GM18498 (cell line): ENCODE measurements around the gene CREB1.
"Not testable (repeated sequence)": the region's sequence is repeated elsewhere in the genome, so short reads cannot be mapped to it uniquely, and the experiment has no call there.

Source experiments
- ATAC-seq: cut with Tn5 transposase; IDR thresholded peaks from one replicate; pipeline ENCODE4 v1.9.1; 2021; ENCODE audit warnings: mild to moderate bottlenecking, moderate library complexity; ENCODE audit not compliant: unreplicated experiment

The CREB1 gene

DNA sequence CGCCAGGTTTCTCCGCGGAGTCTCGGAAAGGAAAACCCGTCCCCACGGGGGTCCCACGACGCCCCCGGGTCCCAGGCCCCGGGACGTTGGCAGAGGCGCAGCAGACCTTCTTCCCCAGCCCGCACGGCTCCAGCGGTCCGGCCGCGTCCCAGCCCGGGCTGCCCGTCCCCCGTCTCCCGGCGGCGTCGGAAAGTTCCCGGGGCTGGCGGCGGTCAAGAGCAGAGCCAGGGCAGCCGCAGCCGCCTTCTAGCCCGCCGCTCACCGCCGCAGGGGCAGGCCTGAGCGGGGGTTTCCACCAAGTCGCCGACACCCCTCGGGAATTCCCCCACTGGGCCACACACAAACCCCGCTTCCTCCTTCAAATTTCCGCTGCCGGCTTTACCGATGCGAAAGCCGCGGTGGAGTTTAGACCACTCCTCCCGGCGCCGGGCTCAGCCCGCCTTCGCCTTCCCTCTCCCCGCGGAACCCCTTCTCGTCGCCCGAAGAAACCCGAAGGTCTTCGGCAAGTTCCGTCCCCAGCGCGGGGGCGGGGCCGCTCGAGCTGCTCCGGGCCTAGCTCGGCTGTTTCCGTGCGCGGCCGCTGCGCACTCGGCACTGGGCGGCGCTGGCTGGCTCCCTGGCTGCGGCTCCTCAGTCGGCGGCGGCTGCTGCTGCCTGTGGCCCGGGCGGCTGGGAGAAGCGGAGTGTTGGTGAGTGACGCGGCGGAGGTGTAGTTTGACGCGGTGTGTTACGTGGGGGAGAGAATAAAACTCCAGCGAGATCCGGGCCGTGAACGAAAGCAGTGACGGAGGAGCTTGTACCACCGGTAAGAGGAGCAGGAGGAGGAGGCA lies at the start of gene CREB1:
Gene CREB1 (plus strand): TSS at position 633 of the 830 bp plus-strand sequence. CDS start 25,674 bp downstream, outside the sequence.
- ATAC-seq = peak; percentile 84

DNA sequence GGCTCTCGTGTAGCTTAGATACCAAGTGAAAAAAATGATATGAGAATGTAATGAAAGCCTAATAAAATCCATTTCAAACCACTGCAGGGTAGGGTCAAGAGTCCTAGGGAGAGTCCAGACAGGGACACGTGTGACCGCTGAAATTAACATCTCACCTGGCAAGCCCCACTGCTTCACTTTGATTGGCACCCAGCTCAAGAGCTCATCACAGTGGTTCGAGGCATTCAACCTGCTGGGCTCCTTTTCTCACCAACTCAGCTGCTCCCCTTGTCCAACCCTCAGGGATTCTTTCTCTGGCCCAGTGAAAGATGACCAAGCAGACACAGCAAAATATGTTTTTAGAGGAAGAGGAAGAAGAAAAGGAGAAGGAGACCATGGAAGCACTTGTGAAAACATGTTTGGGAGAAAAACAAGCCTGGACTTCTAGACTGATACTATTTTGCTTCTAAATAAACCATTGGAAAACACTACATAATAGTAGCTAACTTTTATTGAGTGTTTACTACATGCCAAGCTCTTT lies 49.2 kb upstream of the CREB1 start:
- ATAC-seq = no peak

GRCh38 chr2:207481924-207482323 lies 47.8 kb upstream of the CREB1 start:
- no peak for ATAC-seq

- ATAC-seq = no peak
These were observed 47.1 kb upstream of the CREB1 start for GRCh38 chr2:207482630-207483029.

DNA sequence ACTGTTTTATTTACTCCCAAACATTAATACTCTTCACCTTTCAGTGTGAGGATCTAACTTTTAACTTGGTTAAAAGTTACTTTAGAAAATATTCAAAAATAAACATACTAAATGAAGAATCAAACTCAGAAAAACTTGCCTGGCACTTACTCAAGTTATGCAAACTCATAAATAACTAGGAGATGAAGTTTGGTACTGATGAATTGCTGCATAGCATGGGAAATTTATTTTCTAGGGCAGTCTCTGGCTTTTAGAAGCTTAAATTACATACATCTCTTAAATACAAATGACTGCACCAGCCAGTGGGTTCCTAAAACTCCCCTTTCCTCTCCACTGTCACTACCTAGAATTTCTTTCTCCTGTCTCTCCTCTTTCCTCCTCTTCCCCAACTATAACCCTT lies 46.7 kb upstream of the CREB1 start:
- no peak for ATAC-seq

DNA sequence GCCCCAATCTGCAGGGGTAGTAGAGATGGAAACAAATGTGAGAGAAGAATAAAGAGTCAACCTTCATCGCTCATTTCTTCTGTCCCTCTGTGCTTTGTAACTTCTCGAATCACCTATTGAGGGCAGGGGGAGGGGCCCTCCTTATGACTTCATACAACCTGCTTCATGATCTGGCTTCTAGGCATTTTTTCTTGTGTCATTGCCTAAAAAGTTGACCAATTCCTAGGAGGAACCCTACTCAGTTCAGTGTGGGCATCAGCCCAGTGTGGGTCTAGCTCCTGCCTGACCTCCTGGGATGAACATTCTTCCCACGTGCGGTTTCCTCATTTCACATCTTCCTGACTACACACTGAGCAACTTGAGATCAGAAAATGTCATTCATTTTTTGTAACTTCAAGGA lies 46.3 kb upstream of the CREB1 start:
- no peak for ATAC-seq

DNA sequence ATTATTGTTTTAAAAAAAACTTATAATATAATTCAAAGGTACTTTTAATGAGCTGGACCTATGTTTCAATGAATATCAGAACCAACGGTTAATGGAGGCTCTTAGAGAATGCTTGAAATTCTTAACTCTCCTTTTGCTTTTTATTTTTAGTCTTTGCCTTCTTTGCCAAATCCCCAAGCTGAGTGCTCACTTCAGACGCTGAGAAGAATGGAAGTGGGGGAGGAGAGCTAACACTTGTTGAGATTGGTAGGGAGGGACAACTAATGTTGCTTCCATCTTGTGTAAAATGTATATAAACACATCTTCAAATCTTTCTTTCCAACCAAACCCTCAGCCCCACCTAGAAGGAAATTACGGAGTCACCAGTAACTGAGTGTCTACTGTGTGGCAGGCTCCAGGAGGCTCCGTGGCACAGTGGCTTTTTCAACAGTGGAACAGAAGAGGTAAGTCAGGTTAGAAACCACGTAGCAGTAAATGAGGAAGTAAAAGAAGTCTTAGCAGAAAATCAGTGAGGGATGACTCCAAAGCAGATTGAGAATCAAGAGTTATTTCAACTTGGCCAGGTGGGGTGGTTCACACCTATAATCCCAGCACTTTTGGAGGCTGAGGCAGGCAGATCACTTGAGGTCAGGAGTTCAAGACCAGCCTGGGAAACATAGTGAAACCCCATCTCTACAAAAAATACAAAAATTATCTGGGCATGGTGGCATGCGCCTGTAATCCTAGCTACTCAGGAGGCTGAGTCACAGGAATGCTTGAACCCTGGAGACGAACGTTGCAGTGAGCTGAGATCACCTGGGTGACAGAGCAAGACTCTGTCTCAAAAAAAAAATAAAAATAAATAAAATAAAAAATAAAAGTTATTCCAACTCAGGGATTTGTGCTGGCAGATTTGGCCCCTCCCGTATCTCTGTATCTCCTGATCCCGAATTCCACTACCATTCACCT lies 45.0 kb upstream of the CREB1 start:
- ATAC-seq = peak; percentile 74

DNA sequence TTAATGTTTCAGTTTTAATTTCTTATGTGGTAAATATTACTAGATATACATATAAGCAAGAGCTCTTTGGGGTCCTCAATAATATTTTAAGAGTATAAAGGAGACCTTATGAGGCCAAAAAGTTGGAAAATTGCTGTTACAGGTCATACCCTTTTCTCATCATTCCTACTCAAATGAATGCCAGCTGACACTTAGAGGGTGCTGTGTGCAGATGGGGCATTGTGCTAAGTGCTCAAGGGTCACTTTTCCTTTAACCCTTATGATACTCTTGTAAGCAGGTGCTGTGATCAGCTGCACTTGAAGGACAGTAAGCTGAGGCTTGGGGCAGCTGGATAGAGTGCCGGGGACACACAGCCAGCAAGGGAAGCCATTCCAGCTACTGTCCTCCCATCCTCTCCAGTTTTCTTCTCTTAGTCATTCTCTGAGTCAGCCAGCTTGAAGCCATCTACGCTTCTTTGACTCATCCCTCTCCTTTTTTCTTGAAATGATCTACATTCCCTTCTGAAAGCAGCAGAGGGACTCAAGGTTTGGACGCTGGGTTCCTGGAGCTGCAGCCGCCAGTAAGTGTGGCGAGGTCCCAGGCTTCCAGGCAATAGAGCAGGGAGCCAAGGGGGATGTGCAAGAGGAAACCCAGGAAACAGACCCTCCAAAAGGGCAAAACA lies 42.0 kb upstream of the CREB1 start:
- no peak for ATAC-seq

DNA sequence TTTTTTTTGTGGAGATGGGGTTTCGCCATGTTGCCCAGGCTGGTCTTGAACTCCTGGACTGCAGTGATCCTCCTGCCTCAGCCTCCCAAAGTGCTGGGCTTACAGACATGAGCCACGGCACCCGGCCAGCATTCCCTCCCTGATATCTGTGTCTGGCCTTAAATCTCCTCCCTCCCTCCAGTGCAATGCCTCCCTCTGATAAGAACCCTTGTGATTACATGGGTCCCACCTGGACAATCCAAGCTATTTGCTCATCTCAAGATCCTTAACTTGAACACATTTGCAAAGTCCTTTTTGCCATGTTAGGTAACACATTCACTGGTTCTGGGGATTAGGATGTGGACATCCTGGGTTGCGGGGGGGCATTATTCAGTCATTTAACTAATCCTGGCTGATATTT lies 40.5 kb upstream of the CREB1 start:
- no peak for ATAC-seq

DNA sequence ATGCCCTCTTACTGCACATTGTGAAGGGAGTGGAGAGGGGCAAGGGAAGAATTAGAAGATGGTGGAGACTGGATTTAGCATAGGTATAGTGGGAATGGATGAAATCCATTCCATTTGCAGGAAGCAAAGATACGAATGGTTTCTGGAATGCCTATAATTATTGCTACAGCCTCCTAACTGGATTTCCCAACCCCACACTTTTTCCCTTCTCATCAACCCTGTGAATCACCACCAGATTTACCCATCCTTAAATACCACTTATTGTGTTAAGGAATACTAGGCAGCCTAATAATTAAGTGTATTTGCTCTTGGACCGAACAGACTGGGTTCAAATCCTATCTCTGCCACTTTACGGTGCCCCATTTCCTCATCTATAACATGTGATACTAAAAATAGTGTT lies 39.3 kb upstream of the CREB1 start:
- ATAC-seq = no peak

DNA sequence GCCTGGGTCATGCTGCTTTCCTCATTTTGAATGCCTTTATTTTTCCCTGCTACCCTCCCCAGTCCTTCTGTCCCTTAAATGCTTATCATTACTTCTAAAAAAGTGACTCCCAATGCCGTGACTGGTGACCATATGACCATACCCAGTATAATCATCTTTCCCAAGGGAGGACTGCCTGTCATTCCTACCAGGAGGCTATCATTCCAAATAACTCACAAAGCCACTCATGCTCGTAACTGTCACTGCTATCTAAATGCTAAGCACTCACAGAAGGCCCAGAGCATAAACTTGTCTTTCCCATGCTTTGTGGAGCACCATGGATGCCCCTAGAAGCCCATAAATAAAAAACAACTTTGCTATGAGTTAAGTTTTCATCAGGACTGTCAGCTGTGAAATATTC lies 38.7 kb upstream of the CREB1 start:
- ATAC-seq = no peak

DNA sequence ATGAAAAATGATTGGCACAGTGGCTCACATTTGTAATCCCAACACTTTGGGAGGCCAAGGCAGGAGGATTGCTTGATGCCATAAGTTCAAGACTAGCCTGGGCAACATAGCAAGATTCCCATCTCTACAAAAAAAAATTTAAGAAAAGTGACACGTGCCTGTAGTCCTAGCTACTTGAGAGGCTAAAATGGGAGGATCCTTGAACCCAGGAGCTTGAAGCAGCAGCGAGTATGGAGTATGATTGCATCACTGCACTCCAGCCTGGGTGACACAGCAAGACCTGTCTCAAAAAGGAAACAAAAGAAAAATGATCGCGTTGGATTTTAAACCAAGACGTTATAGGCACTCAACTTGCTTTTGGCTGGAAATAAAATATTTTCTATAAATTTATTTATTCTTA lies 37.8 kb upstream of the CREB1 start:
- no peak for ATAC-seq

DNA sequence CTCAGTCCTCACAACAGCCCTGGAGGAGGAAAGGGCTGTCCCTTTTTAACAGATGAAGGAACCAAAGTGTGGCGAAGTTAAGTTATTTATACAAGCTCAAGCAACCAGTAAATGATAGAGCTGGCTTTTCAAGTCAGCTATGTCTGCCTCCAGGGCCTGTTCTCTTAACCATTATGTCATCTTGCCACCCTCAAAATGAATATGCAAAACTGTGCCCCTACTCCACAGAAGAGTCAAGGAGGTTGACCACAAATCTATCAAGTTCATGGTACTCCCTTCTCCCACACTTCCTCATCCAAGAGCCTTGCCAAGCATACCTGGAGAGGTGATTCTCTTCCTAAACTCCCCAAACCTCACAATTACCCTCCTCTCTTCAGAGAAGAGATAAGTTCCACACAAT lies 37.3 kb upstream of the CREB1 start:
- no peak for ATAC-seq

DNA sequence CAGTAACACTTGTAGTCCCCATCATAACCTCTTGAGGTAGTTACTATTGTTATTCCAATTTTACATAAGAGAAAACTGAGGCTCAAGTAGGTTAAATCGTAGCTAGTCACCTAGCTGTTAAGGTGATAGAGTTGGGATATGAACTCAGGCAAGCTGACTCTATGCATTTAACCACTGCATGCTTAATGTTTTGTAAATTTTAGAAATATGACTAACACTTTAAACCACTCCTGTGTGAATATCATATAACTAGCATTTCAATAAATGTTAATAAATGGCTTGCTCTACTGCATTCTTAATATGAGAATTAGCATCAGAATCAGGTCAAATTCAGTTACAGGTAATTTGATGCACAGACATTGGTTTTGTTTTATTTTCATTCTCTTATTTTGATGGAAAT lies 35.6 kb upstream of the CREB1 start:
- no peak for ATAC-seq

DNA sequence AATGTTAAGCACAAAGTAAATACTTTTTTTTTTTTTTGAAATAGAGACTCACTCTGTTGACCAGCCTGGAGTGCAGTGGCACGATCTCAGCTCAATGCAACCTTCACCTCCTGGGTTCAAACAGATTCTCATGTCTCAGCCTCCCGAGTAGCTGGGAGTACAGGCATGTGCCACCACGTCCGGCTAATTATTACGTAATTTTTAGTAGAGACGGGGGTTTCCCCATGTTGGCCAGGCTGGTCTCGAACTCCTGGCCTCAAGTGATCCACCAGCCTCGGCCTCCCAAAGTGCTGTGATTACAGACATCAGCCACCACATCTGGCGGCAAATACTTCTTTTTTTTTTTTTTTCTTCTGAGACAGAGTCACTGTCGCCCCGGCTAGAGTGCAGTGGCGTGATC lies 32.8 kb upstream of the CREB1 start:
- not testable (repeated sequence) for ATAC-seq

GRCh38 chr2:207497596-207497995 lies 32.2 kb upstream of the CREB1 start:
- no peak for ATAC-seq

GRCh38 chr2:207498427-207498826 lies 31.3 kb upstream of the CREB1 start:
- ATAC-seq = no peak

DNA sequence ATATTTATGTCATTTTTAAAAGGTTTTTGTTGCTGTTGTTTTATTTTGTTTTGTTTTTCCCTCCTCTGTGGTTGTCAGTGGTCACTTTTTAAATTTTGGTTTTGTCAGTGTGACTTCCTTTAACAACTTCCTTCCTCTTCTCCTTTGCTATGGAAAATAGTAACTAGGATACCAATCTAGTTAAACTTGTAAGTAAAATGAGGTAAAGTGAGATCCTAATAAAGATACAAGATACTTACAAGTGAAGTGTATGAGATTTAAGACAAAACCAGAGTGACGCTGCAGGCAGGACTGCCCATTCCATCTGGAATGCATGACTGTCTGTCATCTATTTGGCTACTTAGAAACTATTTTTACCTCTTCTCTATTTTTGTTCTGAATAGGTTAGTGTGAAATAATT lies 30.6 kb upstream of the CREB1 start:
- no peak for ATAC-seq

DNA sequence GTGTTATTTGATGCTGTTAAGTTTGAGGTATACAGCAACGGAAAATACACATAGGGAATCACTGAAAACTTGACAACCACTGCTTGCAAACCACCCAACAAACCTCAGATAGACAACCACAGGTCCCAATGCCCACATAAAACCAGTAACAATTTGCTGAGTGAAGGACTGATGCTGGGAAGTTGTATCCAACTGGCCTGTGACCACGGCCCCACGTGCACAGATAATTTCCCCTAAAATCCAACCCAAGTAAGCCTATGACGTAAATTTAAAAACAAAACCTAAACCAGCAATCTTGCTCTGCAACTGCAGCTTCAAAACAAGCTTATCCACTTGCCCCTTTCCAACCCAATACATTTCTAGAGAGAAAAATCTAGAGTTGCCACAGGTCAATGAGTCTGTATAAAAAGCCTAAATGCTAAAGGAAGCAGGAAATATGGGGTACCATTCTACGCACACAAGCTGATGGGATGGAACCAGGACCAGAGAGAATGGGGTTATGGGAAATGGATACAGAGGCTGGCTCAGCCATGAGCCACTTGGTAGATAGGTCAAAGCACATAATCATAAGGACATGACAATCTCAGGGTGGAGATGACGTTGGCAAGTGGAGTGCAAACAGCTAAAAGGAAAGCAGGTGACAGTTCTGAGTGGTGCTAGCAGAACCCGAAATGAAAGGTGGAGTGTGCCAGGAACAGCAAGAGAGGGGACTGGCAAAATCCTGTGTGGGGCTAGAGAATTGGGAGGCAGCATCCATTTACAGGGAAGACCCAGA lies 27.8 kb upstream of the CREB1 start:
- ATAC-seq = no peak

- ATAC-seq = peak; percentile 60
These were observed 27.1 kb upstream of the CREB1 start for GRCh38 chr2:207502577-207503198.
